ENCODE measurements around the gene SLC39A13.

DNA sequence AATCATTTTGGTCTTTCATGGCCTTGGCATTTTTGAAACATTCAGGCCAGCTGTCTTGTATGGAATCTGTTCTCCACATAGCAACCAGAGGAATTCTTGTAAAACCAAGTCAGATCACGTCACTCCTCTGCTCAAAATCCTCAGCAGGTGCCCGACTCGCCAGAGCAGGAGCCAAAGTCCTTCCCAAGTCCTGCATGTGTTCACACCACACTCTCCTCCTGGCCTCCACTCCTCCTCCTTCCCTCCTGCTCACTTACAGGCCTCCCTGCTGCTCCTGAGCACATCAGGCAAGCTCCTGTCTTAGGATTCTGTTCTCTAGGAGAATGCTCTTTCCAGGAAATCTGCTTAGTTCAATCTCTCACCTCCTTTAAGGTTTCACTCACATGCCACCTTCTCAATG lies 24.8 kb downstream of the SLC39A13 start:
- TF ChIP-seq CTCF (conservative IDR thresholded peaks at IDR 0.05 in 1 of 2, IDR thresholded peaks at IDR 0.05 in 1 of 2; ENCODE audit: extremely low read depth in 1 of 2, insufficient read depth in 1 of 2, low read depth in 1 of 2, low read length in 2 of 2) (no peak), EZH2 (IDR thresholded peaks at IDR 0.05; ENCODE audit: borderline replicate concordance, low read length) (no peak)

Measured in mammary epithelial cell (primary cell).